ENCODE results near the gene GIGYF1.

- TF ChIP-seq, protein P1, sequence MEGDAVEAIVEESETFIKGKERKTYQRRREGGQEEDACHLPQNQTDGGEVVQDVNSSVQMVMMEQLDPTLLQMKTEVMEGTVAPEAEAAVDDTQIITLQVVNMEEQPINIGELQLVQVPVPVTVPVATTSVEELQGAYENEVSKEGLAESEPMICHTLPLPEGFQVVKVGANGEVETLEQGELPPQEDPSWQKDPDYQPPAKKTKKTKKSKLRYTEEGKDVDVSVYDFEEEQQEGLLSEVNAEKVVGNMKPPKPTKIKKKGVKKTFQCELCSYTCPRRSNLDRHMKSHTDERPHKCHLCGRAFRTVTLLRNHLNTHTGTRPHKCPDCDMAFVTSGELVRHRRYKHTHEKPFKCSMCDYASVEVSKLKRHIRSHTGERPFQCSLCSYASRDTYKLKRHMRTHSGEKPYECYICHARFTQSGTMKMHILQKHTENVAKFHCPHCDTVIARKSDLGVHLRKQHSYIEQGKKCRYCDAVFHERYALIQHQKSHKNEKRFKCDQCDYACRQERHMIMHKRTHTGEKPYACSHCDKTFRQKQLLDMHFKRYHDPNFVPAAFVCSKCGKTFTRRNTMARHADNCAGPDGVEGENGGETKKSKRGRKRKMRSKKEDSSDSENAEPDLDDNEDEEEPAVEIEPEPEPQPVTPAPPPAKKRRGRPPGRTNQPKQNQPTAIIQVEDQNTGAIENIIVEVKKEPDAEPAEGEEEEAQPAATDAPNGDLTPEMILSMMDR (conservative IDR thresholded peaks at IDR 0.05): peak; percentile 62
- 0 out of 2 replicates have a peak, but pooled peaks have one; percentile 4 for TF ChIP-seq ZFX (IDR thresholded peaks at IDR 0.05)
Observed at GRCh38 chr7:100632951-100633717, 60.9 kb downstream of the GIGYF1 start.

Measured in C4-2B (cell line).